A549 (cell line): ENCODE measurements around the gene HLCS. TPM values are rescaled to one million over a fixed set of nuclear protein-coding genes. Genes with fewer than 3 reads are reported as not detected.

Source experiments
- ATAC-seq, 2 experiments: fragments of 200-7000 bp in 1 of 2; fragments of >200 bp in 1 of 2; cut with Nextera tagmentation in 1 of 2; cut with Tn5 transposase in 1 of 2; 3 replicates each; pipeline versions ENCODE4 v1.8.0 to v1.9.1; 2018 to 2020; ENCODE audit warnings: mild to moderate bottlenecking in 1 of 2, moderate library complexity in 1 of 2
- CTCF ChIA-PET: fragments of 300-600 bp; sonication (Branson Sonifier 250); formaldehyde crosslinking; extraction: SDS; loops from one replicate; lab custom pipeline; 2021; ENCODE audit warnings: antibody characterized with exemption, inconsistent platforms; lab: Yijun Ruan, JAX
- POLR2A ChIA-PET: fragments of 350-600 bp; formaldehyde crosslinking; extraction: SDS; loops from one replicate; lab custom pipeline; 2021; ENCODE audit warnings: antibody characterized with exemption, inconsistent platforms; lab: Yijun Ruan, JAX
- DNase-seq, 2 experiments: peaks; one replicate each; pipeline versions ENCODE4 v3.0.0 to v3.0.0-alpha.2; 2011 to 2016; ENCODE audit warnings: low read depth in 1 of 2, low spot score in 1 of 2
- FAIRE-seq: peaks from 2 replicates; lab custom pipeline; 2011; peaks lifted over from hg19 to GRCh38; lab: Jason Lieb, UNC
- H3K27ac ChIP-seq, 2 experiments: fragments of >200 bp; sonication (Bioruptor Twin); formaldehyde crosslinking; 3 replicates each; pipeline ENCODE4 v1.5.1; 2016 to 2017
- H3K4me1 ChIP-seq: fragments of >200 bp; sonication (Bioruptor Twin); formaldehyde crosslinking; 3 replicates; pipeline ENCODE4 v1.6.1; 2016
- H3K4me2 ChIP-seq: fragments of >200 bp; sonication (Bioruptor Twin); formaldehyde crosslinking; 3 replicates; pipeline ENCODE4 v1.6.1; 2016
- H3K4me3 ChIP-seq: fragments of >200 bp; sonication (Bioruptor Twin); formaldehyde crosslinking; 3 replicates; pipeline ENCODE4 v1.5.1; 2016
- H3K9me3 ChIP-seq: fragments of >200 bp; sonication (Bioruptor Twin); formaldehyde crosslinking; 3 replicates; pipeline ENCODE4 v1.6.1; 2016
- ATOH8 ChIP-seq: fragments of 250-450 bp; sonication (Bioruptor Pico); IDR thresholded peaks from 2 replicates; pipeline ENCODE4 v1.5.0; 2020; ENCODE audit warnings: low read depth, mild to moderate bottlenecking, moderate library complexity
- CEBPB ChIP-seq, 2 experiments: fragments of >200 bp in 1 of 2; sonication (Bioruptor Twin) in 1 of 2; formaldehyde crosslinking in 1 of 2; IDR thresholded peaks; 2 replicates each; pipeline ENCODE4 v1.6.1; 2012 to 2016
- CHD4 ChIP-seq: fragments of 200-600 bp; sonication (generic); IDR thresholded peaks from 2 replicates; pipeline ENCODE4 v1.6.1; 2016; ENCODE audit warnings: antibody characterized with exemption, mild to moderate bottlenecking, borderline replicate concordance
- CTCF ChIP-seq: fragments of >200 bp; sonication (Bioruptor Twin); formaldehyde crosslinking; IDR thresholded peaks from 3 replicates; pipeline ENCODE4 v1.5.1; 2016
- ESRRA ChIP-seq: fragments of 150-350 bp; IDR thresholded peaks from 2 replicates; pipeline ENCODE4 v1.6.1; 2014; ENCODE audit warnings: mild to moderate bottlenecking, low read length, borderline replicate concordance
- FOSL2 ChIP-seq, 2 experiments: fragments of 450-650 bp in 1 of 2; fragments of >200 bp in 1 of 2; sonication (Bioruptor Twin) in 1 of 2; formaldehyde crosslinking; IDR thresholded peaks; 2 replicates each; pipeline versions ENCODE4 v1.5.0 to v1.6.1; 2016 to 2020; ENCODE audit warnings: mild to moderate bottlenecking in 1 of 2, moderate library complexity in 1 of 2
- GATA3 ChIP-seq: IDR thresholded peaks from 2 replicates; pipeline ENCODE4 v1.6.1; 2012; ENCODE audit warnings: borderline replicate concordance
- HMGXB4 ChIP-seq: fragments of 250-450 bp; sonication (Bioruptor Pico); IDR thresholded peaks from 2 replicates; pipeline ENCODE4 v1.5.0; 2021; ENCODE audit warnings: mild to moderate bottlenecking, moderate library complexity, borderline replicate concordance
- HOXA7 ChIP-seq: fragments of 250-450 bp; sonication (Bioruptor Pico); IDR thresholded peaks from 2 replicates; pipeline ENCODE4 v1.5.0; 2020; ENCODE audit warnings: mild to moderate bottlenecking, moderate library complexity
- MAX ChIP-seq: IDR thresholded peaks from 2 replicates; pipeline ENCODE4 v1.6.1; 2012
- MAZ ChIP-seq: fragments of 150-350 bp; IDR thresholded peaks from 2 replicates; pipeline ENCODE4 v1.6.1; 2014; ENCODE audit warnings: antibody characterized with exemption, low read depth, low read length, borderline replicate concordance
- NPAS2 ChIP-seq: fragments of 250-450 bp; sonication (Bioruptor Pico); IDR thresholded peaks from 2 replicates; pipeline ENCODE4 v1.8.0; 2022; ENCODE audit warnings: mild to moderate bottlenecking, moderate library complexity, borderline replicate concordance
- PHF8 ChIP-seq: fragments of 200-600 bp; sonication (generic); IDR thresholded peaks from 2 replicates; pipeline ENCODE4 v1.6.1; 2016; ENCODE audit warnings: low read depth, mild to moderate bottlenecking, antibody characterized with exemption, moderate library complexity, borderline replicate concordance
- POLR2A ChIP-seq: IDR thresholded peaks from 2 replicates; pipeline ENCODE4 v1.6.1; 2012; ENCODE audit warnings: mild to moderate bottlenecking, low read length
- SREBF2 ChIP-seq: fragments of 450-650 bp; IDR thresholded peaks from 2 replicates; pipeline ENCODE4 v1.6.1; 2014; ENCODE audit warnings: mild to moderate bottlenecking, moderate library complexity
- TFCP2L1 ChIP-seq: fragments of 250-450 bp; sonication (Bioruptor Pico); IDR thresholded peaks from 2 replicates; pipeline ENCODE4 v1.5.0; 2021; ENCODE audit warnings: mild to moderate bottlenecking
- USF2 ChIP-seq: fragments of 450-650 bp; IDR thresholded peaks from 2 replicates; pipeline ENCODE4 v1.6.1; 2014; ENCODE audit warnings: antibody characterized with exemption
- ZC3H11A ChIP-seq: fragments of 450-650 bp; IDR thresholded peaks from 2 replicates; pipeline ENCODE4 v1.6.1; 2014; ENCODE audit warnings: antibody characterized with exemption, mild to moderate bottlenecking
- ZFP36 ChIP-seq: fragments of 450-650 bp; IDR thresholded peaks from 2 replicates; pipeline ENCODE4 v1.6.1; 2014; ENCODE audit warnings: borderline replicate concordance; ENCODE audit not compliant: partially characterized antibody
- ZNF302 ChIP-seq: fragments of 250-450 bp; sonication (Bioruptor Pico); IDR thresholded peaks from 2 replicates; pipeline ENCODE4 v1.9.0; 2021; ENCODE audit warnings: inconsistent platforms, mild to moderate bottlenecking, moderate library complexity
- ZSCAN20 ChIP-seq: fragments of 250-450 bp; sonication (Bioruptor Pico); IDR thresholded peaks from 2 replicates; pipeline ENCODE4 v1.8.0; 2022; ENCODE audit warnings: mild to moderate bottlenecking, moderate library complexity
- WGBS: methylation state at CpG from one replicate; pipeline ENCODE4 v1.1.6; 2017; ENCODE audit errors: missing lambda C conversion rate; 5-methylcytosine and 5-hydroxymethylcytosine counted together
- polyA plus RNA-seq, 4 experiments: library from polyadenylated mRNA; depleted of rRNA in 3 of 4; stranded (reverse); fragments of >200 nt; fragmentation: RNase III in 1 of 4; extraction: RNeasy Plus Mini Kit Qiagen cat#74134 plus additional on column Dnase treatment in 1 of 4; gene quantifications; 2 replicates in 3 of 4; 3 replicates in 1 of 4; pipeline ENCODE4 v1.2.3, GENCODE V29; 2011 to 2017

HLCS gene
- polyA plus RNA-seq, 2 of the 4 experiments (the other 2 are of a cell fraction) = 8.4 to 24.3 TPM

GRCh38 chr21:36780861-36781260 lies 185.6 kb downstream of the HLCS start:
- no peak for ATAC-seq
- no peaks in the 10 kb centered on the region for H3K9me3 ChIP-seq
- no peak for TF ChIP-seq CTCF
- TF ChIP-seq HOXA7 (CRISPR knock-in tag) = no peak
- no peak for TF ChIP-seq CHD4
- TF ChIP-seq SREBF2 = no peak
- TF ChIP-seq ZFP36 = no peak
- no peak for TF ChIP-seq MAZ
- TF ChIP-seq USF2 = no peak
- no peak for TF ChIP-seq PHF8
- no peak for TF ChIP-seq NPAS2 (CRISPR knock-in tag)
- TF ChIP-seq ZNF302 (CRISPR knock-in tag) = no peak
- TF ChIP-seq GATA3 = no peak
- TF ChIP-seq CEBPB (IDR thresholded peaks at IDR 0.05) = no peak
- TF ChIP-seq ZC3H11A = no peak
- TF ChIP-seq FOSL2 (IDR thresholded peaks at IDR 0.05) = no peak
- no peak for TF ChIP-seq FOSL2 (CRISPR knock-in tag; IDR thresholded peaks at IDR 0.05)
- no peak for TF ChIP-seq MAX
- TF ChIP-seq, all 56 proteins: peak for 0
- CTCF ChIA-PET = no interaction called here
- POLR2A ChIA-PET = no interaction called here
- Histone ChIP-seq H3K4me2 (no peak overlapping the region), H3K4me1 (peaks cover 12% of the 10 kb centered on the region; the same call in 1 of the 3 replicates), H3K27ac (no peak overlapping the region), H3K4me3 (no peak overlapping the region)
- DNase-seq (no peak), FAIRE-seq (no peak)
- WGBS = 76% methylated on average over 6 of the region's 6 CpGs

GRCh38 chr21:36776981-36777617 lies 189.4 kb downstream of the HLCS start:
- Histone ChIP-seq H3K4me1 (peaks cover 8% of the 10 kb centered on the region), H3K4me2 (no peak overlapping the region), H3K4me3 (no peak overlapping the region), H3K9me3 (no peaks in the 10 kb centered on the region), H3K27ac (no peak overlapping the region)
- ChIA-PET CTCF (no interaction called here), POLR2A (no interaction called here)
- ATAC-seq (no peak), DNase-seq (no peak), FAIRE-seq (no peak)
- WGBS = 81% methylated on average over 10 of the region's 10 CpGs
- no peak for TF ChIP-seq MAZ
- TF ChIP-seq ZSCAN20 = no peak
- TF ChIP-seq TFCP2L1 = no peak
- TF ChIP-seq FOSL2 (IDR thresholded peaks at IDR 0.05) = no peak
- TF ChIP-seq FOSL2 (CRISPR knock-in tag; IDR thresholded peaks at IDR 0.05) = no peak
- no peak for TF ChIP-seq ESRRA
- TF ChIP-seq GATA3 = no peak
- TF ChIP-seq HMGXB4 (CRISPR knock-in tag) = no peak
- TF ChIP-seq POLR2A = no peak
- TF ChIP-seq ATOH8 (CRISPR knock-in tag) = no peak
